HL-60 (cell line): ENCODE measurements around the gene LIMA1.

Experiments
- GABPA ChIP-seq: IDR thresholded peaks from 2 replicates; pipeline ENCODE4 v1.6.1; 2012; ENCODE audit warnings: low read depth
- TF ChIP-seq, protein P1 (sequence below): IDR thresholded peaks from 2 replicates; pipeline ENCODE4 v1.6.1; 2012; ENCODE audit warnings: low read depth; ENCODE audit not compliant: insufficient replicate concordance

DNA sequence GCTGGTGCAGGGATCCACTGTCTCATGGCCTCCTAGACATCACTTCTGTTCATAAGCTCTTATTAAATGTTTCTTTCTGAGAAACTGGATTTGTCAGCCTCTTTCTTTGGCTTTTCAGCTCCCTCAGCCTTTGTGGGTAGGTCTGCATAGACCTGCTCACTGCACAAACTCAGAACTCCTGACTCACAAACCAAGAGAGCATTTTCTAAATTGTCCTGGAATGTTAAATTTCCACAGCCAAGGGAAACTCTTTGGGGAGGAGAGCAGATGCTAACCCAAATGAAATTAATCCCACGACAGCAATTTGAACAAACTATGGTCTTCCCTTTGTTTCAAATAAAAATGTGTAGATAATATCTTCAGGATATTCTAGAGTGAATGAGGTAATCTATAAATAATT, 96.6 kb downstream of the LIMA1 start:
- TF ChIP-seq, protein P1, sequence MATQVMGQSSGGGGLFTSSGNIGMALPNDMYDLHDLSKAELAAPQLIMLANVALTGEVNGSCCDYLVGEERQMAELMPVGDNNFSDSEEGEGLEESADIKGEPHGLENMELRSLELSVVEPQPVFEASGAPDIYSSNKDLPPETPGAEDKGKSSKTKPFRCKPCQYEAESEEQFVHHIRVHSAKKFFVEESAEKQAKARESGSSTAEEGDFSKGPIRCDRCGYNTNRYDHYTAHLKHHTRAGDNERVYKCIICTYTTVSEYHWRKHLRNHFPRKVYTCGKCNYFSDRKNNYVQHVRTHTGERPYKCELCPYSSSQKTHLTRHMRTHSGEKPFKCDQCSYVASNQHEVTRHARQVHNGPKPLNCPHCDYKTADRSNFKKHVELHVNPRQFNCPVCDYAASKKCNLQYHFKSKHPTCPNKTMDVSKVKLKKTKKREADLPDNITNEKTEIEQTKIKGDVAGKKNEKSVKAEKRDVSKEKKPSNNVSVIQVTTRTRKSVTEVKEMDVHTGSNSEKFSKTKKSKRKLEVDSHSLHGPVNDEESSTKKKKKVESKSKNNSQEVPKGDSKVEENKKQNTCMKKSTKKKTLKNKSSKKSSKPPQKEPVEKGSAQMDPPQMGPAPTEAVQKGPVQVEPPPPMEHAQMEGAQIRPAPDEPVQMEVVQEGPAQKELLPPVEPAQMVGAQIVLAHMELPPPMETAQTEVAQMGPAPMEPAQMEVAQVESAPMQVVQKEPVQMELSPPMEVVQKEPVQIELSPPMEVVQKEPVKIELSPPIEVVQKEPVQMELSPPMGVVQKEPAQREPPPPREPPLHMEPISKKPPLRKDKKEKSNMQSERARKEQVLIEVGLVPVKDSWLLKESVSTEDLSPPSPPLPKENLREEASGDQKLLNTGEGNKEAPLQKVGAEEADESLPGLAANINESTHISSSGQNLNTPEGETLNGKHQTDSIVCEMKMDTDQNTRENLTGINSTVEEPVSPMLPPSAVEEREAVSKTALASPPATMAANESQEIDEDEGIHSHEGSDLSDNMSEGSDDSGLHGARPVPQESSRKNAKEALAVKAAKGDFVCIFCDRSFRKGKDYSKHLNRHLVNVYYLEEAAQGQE, result no peak
- no peak for TF ChIP-seq GABPA
